Measurements from ENCODE around the gene HOXB2.
A peak's percentile ranks its signal among the peaks of the same experiment; 100 is the strongest.

Gene HOXB2

DNA sequence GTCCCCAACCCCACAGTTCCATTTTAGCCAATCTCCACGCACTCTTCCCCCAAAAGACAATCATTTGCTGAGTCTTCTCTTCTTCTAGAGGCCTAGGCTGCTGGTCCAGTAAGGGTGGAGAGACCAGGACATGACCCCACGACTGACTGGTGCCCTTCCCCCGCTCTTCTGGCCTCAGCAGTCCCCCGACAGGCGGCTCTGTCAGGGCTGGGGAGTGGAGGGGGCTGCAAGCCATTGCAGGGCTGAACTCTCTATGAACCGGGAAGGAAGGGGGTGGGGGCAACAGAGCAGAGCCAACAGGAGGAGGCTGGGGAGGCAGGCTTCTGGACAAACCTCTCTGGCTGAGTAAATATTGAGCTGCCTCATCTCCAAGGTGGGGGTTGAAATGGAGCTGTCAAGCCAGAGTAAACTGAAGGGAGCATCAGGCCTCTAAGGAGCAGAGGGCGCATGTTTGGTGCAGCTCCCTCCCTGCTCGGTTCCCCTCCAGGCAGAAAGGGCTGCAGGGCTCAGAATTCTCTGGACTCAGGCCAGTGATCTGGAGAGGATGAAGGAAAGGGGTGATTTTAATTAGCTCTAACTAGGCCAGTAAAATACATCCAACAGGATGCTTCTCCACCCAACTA is 22.8 kb downstream of the HOXB2 start:
- H3K36me3 ChIP-seq (ENCODE audit: low read depth) = no peaks in the 10 kb centered on the region
- peaks cover 6% of the 10 kb centered on the region for H3K27me3 ChIP-seq (ENCODE audit: insufficient read depth, poor library complexity, severe bottlenecking)
- no peak overlapping the region for H3K4me3 ChIP-seq (ENCODE audit: severe bottlenecking)
- H3K4me1 ChIP-seq (ENCODE audit: insufficient read depth, poor library complexity, severe bottlenecking) = no peaks in the 10 kb centered on the region
- no peak overlapping the region for H3K27ac ChIP-seq (ENCODE audit: poor library complexity, severe bottlenecking)
- no peaks in the 10 kb centered on the region for H3K9me3 ChIP-seq (ENCODE audit: severe bottlenecking)
- no peak for DNase-seq (ENCODE audit: low spot score)
- ATAC-seq (ENCODE audit: low read depth) = peak; percentile 23; the same call in 1 of the 3 replicates
- TF ChIP-seq, protein P1, sequence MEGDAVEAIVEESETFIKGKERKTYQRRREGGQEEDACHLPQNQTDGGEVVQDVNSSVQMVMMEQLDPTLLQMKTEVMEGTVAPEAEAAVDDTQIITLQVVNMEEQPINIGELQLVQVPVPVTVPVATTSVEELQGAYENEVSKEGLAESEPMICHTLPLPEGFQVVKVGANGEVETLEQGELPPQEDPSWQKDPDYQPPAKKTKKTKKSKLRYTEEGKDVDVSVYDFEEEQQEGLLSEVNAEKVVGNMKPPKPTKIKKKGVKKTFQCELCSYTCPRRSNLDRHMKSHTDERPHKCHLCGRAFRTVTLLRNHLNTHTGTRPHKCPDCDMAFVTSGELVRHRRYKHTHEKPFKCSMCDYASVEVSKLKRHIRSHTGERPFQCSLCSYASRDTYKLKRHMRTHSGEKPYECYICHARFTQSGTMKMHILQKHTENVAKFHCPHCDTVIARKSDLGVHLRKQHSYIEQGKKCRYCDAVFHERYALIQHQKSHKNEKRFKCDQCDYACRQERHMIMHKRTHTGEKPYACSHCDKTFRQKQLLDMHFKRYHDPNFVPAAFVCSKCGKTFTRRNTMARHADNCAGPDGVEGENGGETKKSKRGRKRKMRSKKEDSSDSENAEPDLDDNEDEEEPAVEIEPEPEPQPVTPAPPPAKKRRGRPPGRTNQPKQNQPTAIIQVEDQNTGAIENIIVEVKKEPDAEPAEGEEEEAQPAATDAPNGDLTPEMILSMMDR (IDR thresholded peaks at IDR 0.05; ENCODE audit: poor library complexity, severe bottlenecking) = no peak

DNA sequence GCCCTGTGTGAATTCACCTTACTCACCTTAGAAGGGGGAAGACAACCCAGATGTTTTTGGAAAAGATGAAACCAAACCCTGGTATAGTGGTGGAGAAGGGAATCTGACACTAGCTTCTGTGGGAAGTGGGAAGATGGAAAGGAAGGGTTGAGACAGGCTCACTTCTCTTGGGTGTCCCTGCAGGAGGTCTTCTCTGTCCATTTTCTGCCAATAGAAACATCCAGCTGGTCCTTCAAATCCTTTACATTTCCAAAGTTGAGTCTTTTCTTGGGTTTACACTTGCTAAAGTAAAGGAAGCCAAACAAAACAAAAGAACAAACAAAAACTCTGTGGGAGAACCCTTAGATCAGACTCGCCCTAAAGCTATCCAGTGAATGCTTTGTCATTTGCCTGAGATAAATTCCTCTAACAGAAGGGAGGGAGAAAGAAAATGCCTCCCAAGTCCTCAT is 24.3 kb downstream of the HOXB2 start:
- no peaks in the 10 kb centered on the region for H3K4me1 ChIP-seq (ENCODE audit: insufficient read depth, poor library complexity, severe bottlenecking)
- no peak overlapping the region for H3K27ac ChIP-seq (ENCODE audit: poor library complexity, severe bottlenecking)
- TF ChIP-seq, protein P1 (IDR thresholded peaks at IDR 0.05; ENCODE audit: poor library complexity, severe bottlenecking) = no peak
- H3K36me3 ChIP-seq (ENCODE audit: low read depth) = no peaks in the 10 kb centered on the region
- H3K4me3 ChIP-seq (ENCODE audit: severe bottlenecking) = no peak overlapping the region
- H3K9me3 ChIP-seq (ENCODE audit: severe bottlenecking) = no peaks in the 10 kb centered on the region
- DNase-seq (ENCODE audit: low spot score) (no peak), ATAC-seq (ENCODE audit: low read depth) (no peak)
- H3K27me3 ChIP-seq (ENCODE audit: insufficient read depth, poor library complexity, severe bottlenecking) = peaks cover 6% of the 10 kb centered on the region

DNA sequence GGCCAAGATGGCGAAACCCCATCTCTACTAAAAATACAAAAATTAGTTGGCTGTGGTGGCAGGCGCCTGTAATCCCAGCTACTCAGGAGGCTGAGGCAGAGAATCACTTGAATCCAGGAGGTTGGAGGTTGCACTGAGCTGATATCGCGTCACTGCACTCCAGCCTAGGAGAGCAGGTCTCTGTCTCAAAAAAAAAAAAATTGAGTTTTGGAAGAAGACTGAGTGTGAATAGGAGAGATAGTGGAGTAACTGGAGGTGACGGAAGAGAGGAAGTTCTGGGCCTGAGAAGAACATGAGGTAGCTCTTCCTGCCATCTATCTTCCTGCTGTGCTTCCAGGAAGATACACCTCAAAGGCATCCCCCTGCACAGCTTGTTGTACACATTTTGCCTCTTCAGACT is 25.5 kb downstream of the HOXB2 start:
- Histone ChIP-seq H3K36me3 (ENCODE audit: low read depth) (no peaks in the 10 kb centered on the region), H3K9me3 (ENCODE audit: severe bottlenecking) (no peaks in the 10 kb centered on the region), H3K4me1 (ENCODE audit: insufficient read depth, poor library complexity, severe bottlenecking) (no peaks in the 10 kb centered on the region), H3K27ac (ENCODE audit: poor library complexity, severe bottlenecking) (no peak overlapping the region), H3K27me3 (ENCODE audit: insufficient read depth, poor library complexity, severe bottlenecking) (peaks cover 6% of the 10 kb centered on the region), H3K4me3 (ENCODE audit: severe bottlenecking) (no peak overlapping the region)
- ATAC-seq (ENCODE audit: low read depth) (no peak), DNase-seq (ENCODE audit: low spot score) (no peak)
- TF ChIP-seq, protein P1 (IDR thresholded peaks at IDR 0.05; ENCODE audit: poor library complexity, severe bottlenecking) = no peak

DNA sequence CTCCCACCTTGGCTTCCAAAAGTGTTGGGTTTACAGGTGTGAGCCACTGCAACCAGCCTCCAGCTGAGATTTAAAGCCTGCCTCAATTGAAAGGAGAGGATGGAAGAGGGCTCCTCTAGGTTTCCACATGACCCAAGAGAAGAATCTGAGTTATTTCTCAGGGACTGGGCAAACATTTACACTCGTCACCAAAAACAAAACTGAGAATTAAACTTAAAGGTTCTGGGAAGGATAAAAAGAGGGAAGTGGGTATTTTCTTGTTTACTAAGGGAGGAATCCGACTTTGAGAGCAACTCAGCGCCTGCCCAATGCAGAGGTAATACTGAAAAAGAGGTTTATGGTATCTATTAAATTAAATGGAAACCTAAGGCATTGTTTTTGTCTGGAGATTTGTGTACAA is 27.4 kb downstream of the HOXB2 start:
- TF ChIP-seq, protein P1 (IDR thresholded peaks at IDR 0.05; ENCODE audit: poor library complexity, severe bottlenecking) = no peak
- Histone ChIP-seq H3K4me3 (ENCODE audit: severe bottlenecking) (no peak overlapping the region), H3K36me3 (ENCODE audit: low read depth) (no peaks in the 10 kb centered on the region), H3K27me3 (ENCODE audit: insufficient read depth, poor library complexity, severe bottlenecking) (peaks cover 6% of the 10 kb centered on the region), H3K4me1 (ENCODE audit: insufficient read depth, poor library complexity, severe bottlenecking) (no peaks in the 10 kb centered on the region), H3K9me3 (ENCODE audit: severe bottlenecking) (no peaks in the 10 kb centered on the region), H3K27ac (ENCODE audit: poor library complexity, severe bottlenecking) (no peak overlapping the region)
- DNase-seq (ENCODE audit: low spot score) (no peak), ATAC-seq (ENCODE audit: low read depth) (no peak)
